Caco-2 (cell line): Measurements from ENCODE around the gene HSPA12A. TPM values are rescaled to one million over a fixed set of nuclear protein-coding genes. Genes with fewer than 3 reads are reported as not detected.
A peak's percentile ranks its signal among the peaks of the same experiment; 100 is the strongest.

ENCODE experiments used
- BruUV-seq: library from RNA; stranded (reverse); fragments of 400-500 nt; replicated peaks from 2 replicates; lab custom pipeline; 2021; lab: Mats Ljungman, UMichigan
- CTCF ChIA-PET: fragments of 300-600 bp; sonication (Branson Sonifier 250); formaldehyde crosslinking; loops from one replicate; lab custom pipeline; 2022; ENCODE audit warnings: antibody characterized with exemption; lab: Charles Lee
- POLR2A ChIA-PET: fragments of 300-600 bp; sonication (Branson Sonifier 250); formaldehyde crosslinking; loops from one replicate; lab custom pipeline; 2022; ENCODE audit warnings: antibody characterized with exemption; lab: Charles Lee
- DNase-seq, 2 experiments: peaks; one replicate each; pipeline versions ENCODE4 v3.0.0 to v3.0.0-alpha.2; 2020 to 2022
- H3K27me3 ChIP-seq: replicated peaks from 2 replicates; pipeline ENCODE4 v1.6.0; 2011; ENCODE audit warnings: low read length; ENCODE audit not compliant: control insufficient read depth, insufficient read depth
- H3K36me3 ChIP-seq: 2 replicates; pipeline ENCODE4 v1.5.1; 2011; ENCODE audit warnings: low read length; ENCODE audit not compliant: control insufficient read depth, insufficient read depth
- H3K4me1 ChIP-seq: fragments of 250-450 bp; sonication (Bioruptor Pico); 2 replicates; pipeline ENCODE4 v1.5.1; 2020; ENCODE audit warnings: mild to moderate bottlenecking
- H3K4me3 ChIP-seq: 2 replicates; pipeline ENCODE4 v1.5.1; 2011; ENCODE audit warnings: low read depth, mild to moderate bottlenecking, control low read depth, low read length
- H3K9me3 ChIP-seq: fragments of 250-450 bp; sonication (Bioruptor Pico); 2 replicates; pipeline ENCODE4 v1.5.1; 2020; ENCODE audit warnings: mild to moderate bottlenecking, moderate library complexity
- H3K27ac Mint-ChIP-seq: one replicate; pipeline ENCODE4 v1.8.0; 2022; ENCODE audit warnings: mixed read lengths; ENCODE audit not compliant: unreplicated experiment
- H3K27me3 Mint-ChIP-seq: one replicate; pipeline ENCODE4 v1.8.0; 2022; ENCODE audit warnings: mixed read lengths; ENCODE audit not compliant: insufficient read depth, unreplicated experiment
- H3K36me3 Mint-ChIP-seq: one replicate; pipeline ENCODE4 v1.8.0; 2022; ENCODE audit warnings: mild to moderate bottlenecking, mixed read lengths; ENCODE audit not compliant: insufficient read depth, unreplicated experiment
- H3K4me1 Mint-ChIP-seq: one replicate; pipeline ENCODE4 v1.8.0; 2022; ENCODE audit warnings: low read depth, mixed read lengths; ENCODE audit not compliant: unreplicated experiment
- H3K4me3 Mint-ChIP-seq: one replicate; pipeline ENCODE4 v1.8.0; 2022; ENCODE audit warnings: mild to moderate bottlenecking, moderate library complexity, mixed read lengths; ENCODE audit not compliant: unreplicated experiment
- H3K9me3 Mint-ChIP-seq: one replicate; pipeline ENCODE4 v1.8.0; 2022; ENCODE audit warnings: mixed read lengths; ENCODE audit not compliant: unreplicated experiment
- intact Hi-C: fragments of 100-400 bp; cut with micrococcal nuclease; formaldehyde crosslinking; loops from one replicate; pipeline ENCODE4 v1.10.0; 2022; ENCODE audit not compliant: unreplicated experiment
- total RNA-seq: library from RNA; stranded (reverse); gene quantifications from 2 replicates; pipeline ENCODE4 v1.2.3, GENCODE V29; 2022
- TF ChIP-seq, protein P1 (sequence below), 2 experiments: fragments of 200-600 bp in 1 of 2; IDR thresholded peaks; 1 replicate in 1 of 2; 2 replicates in 1 of 2; pipeline versions ENCODE4 v1.5.1 to v1.8.0; 2011 to 2022; ENCODE audit warnings: antibody characterized with exemption in 1 of 2, control low read depth in 1 of 2, inconsistent platforms in 1 of 2, low read depth in 1 of 2, low read length in 1 of 2, mild to moderate bottlenecking in 1 of 2, moderate library complexity in 1 of 2; ENCODE audit not compliant: insufficient read depth in 1 of 2, severe bottlenecking in 1 of 2, unreplicated experiment in 1 of 2

HSPA12A gene
- total RNA-seq, 1 experiment from 2014 or later: 27.0 TPM

DNA sequence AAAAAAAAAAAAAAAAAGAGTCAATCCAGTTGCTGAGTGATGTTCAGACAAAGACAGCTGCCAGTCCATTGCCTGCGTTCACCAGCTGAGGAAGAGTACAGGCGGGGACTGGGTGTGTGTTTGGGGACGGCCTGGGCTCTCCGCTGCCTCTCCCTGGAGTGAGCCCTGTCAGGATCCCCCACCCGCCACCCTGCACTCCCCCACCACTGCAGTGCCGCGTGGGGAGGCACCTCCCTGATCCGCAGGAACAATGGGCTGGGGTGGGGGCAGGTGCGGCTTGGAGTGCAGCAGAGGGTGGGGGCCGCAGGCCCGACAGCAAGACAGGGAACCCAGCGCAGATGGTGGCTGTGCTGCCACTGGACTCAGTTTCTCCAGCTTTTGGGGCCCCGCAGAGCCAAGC is 1.4 kb downstream of the HSPA12A start:
- Mint-ChIP-seq H3K9me3 (no peaks in the 10 kb centered on the region), H3K27ac (no peak overlapping the region), H3K4me1 (no peaks in the 10 kb centered on the region), H3K27me3 (no peaks in the 10 kb centered on the region), H3K36me3 (no peaks in the 10 kb centered on the region), H3K4me3 (peak overlapping the region; percentile 64)
- intact Hi-C loops: loop anchor here (5.0 kb wide), 1 partner anchor 59 kb away; no protein-coding TSS in a partner anchor
- H3K4me3 ChIP-seq: peak overlapping the region; percentile 62
- DNase-seq: no peak
- CTCF ChIA-PET: no interaction called here
- H3K27me3 ChIP-seq: no peaks in the 10 kb centered on the region
- no TSS peak for BruUV-seq
- H3K9me3 ChIP-seq: no peaks in the 10 kb centered on the region
- no peaks in the 10 kb centered on the region for H3K36me3 ChIP-seq
- TF ChIP-seq, protein P1, sequence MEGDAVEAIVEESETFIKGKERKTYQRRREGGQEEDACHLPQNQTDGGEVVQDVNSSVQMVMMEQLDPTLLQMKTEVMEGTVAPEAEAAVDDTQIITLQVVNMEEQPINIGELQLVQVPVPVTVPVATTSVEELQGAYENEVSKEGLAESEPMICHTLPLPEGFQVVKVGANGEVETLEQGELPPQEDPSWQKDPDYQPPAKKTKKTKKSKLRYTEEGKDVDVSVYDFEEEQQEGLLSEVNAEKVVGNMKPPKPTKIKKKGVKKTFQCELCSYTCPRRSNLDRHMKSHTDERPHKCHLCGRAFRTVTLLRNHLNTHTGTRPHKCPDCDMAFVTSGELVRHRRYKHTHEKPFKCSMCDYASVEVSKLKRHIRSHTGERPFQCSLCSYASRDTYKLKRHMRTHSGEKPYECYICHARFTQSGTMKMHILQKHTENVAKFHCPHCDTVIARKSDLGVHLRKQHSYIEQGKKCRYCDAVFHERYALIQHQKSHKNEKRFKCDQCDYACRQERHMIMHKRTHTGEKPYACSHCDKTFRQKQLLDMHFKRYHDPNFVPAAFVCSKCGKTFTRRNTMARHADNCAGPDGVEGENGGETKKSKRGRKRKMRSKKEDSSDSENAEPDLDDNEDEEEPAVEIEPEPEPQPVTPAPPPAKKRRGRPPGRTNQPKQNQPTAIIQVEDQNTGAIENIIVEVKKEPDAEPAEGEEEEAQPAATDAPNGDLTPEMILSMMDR (IDR thresholded peaks at IDR 0.05; ENCODE audit: insufficient read depth in 1 of 2, low read depth in 1 of 2, low read length in 1 of 2, severe bottlenecking in 1 of 2, unreplicated experiment in 1 of 2): no peak
- POLR2A ChIA-PET: no interaction called here
- no peaks in the 10 kb centered on the region for H3K4me1 ChIP-seq

DNA sequence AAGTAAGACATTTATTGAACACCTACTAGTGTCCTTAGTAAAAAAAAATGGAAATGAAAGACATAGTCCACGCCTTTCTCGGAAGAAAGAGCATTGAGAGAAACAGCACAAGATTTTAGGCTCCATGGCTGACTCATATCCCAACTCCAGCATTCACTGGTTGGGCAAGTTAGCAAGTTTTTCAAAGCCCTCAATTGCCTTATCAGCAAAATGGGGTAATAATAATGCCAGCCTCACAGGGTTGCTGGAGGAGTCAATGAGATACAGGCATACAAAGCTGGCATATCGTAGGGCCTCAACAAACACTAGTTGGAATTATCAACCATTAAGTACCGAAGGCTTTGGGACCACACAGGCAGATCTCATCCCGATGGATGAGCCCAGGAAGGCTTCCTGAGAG is 4.0 kb downstream of the HSPA12A start:
- Mint-ChIP-seq H3K4me1 (no peaks in the 10 kb centered on the region), H3K27me3 (no peaks in the 10 kb centered on the region), H3K4me3 (no peak overlapping the region), H3K36me3 (no peaks in the 10 kb centered on the region), H3K9me3 (no peaks in the 10 kb centered on the region), H3K27ac (no peak overlapping the region)
- no peaks in the 10 kb centered on the region for H3K36me3 ChIP-seq
- BruUV-seq: no TSS peak
- intact Hi-C loops: no loop called here
- no peak for DNase-seq
- ChIA-PET CTCF (no interaction called here), POLR2A (no interaction called here)
- H3K4me3 ChIP-seq: no peak overlapping the region
- no peaks in the 10 kb centered on the region for H3K4me1 ChIP-seq
- TF ChIP-seq, protein P1 (IDR thresholded peaks at IDR 0.05; ENCODE audit: insufficient read depth in 1 of 2, low read depth in 1 of 2, low read length in 1 of 2, severe bottlenecking in 1 of 2, unreplicated experiment in 1 of 2): no peak
- no peaks in the 10 kb centered on the region for H3K9me3 ChIP-seq
- H3K27me3 ChIP-seq: no peaks in the 10 kb centered on the region

DNA sequence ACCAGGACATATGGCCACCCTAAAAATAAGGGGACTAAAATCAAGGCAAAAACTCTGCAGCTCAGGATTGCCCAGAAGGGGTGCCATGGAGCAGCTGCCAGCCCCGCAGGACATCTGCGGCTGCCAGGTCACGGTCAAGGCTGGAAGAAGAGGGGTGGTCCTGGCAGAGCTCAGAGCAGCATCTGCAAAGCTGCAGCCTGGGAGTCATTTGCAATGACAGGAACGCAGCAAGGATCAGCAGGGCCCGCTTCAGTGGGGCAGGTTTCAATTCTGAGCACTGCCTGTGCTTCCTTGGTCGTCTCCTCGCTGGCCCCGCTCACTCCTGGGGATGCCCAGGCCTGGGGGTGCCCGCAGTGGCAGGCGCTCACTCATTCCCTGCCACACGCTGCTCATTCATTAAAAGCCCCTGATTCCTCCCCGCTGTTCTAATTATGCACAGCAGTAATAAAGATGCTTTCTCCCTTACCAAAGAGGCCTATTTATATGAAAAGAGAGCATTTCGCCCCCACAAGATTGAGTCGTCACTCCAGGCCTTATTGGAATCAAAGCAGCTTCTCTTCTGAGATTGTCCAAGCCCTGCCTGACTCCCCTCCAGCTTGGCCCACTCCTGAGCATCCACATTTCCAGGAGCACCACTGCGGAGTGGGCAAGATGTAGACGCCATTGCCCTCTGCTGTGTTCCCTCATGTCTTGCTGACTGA is 4.6 kb downstream of the HSPA12A start:
- TF ChIP-seq, protein P1 (IDR thresholded peaks at IDR 0.05; ENCODE audit: insufficient read depth in 1 of 2, low read depth in 1 of 2, low read length in 1 of 2, severe bottlenecking in 1 of 2, unreplicated experiment in 1 of 2): peak; percentile 10 to 11
- Histone ChIP-seq H3K9me3 (no peaks in the 10 kb centered on the region), H3K4me3 (no peak overlapping the region), H3K4me1 (no peaks in the 10 kb centered on the region), H3K27me3 (no peaks in the 10 kb centered on the region), H3K36me3 (no peaks in the 10 kb centered on the region)
- Mint-ChIP-seq H3K27me3 (no peaks in the 10 kb centered on the region), H3K9me3 (no peaks in the 10 kb centered on the region), H3K4me3 (no peak overlapping the region), H3K4me1 (no peaks in the 10 kb centered on the region), H3K27ac (no peak overlapping the region), H3K36me3 (no peaks in the 10 kb centered on the region)
- no peak for DNase-seq
- ChIA-PET POLR2A (no interaction called here), CTCF (no interaction called here)
- BruUV-seq: no TSS peak
- intact Hi-C loops: no loop called here
